Measurements from ENCODE around the gene ZNF84. TPM values are rescaled to one million over a fixed set of nuclear protein-coding genes. Genes with fewer than 3 reads are reported as not detected.

ZNF84 gene
- total RNA-seq, 1 experiment from 2014 or later, result 13.4 TPM

Small RNAs within 50 kb of the gene (small RNA-seq; reads per million reads assigned to genes)
- gene RNU4ATAC12P, result not detected

Other genes with a start within 250 kb of the ZNF84 start
- gene GOLGA3, start 208.6 kb upstream of the ZNF84 start, total RNA-seq (2014; rRNA removed; shearing (Covaris generic)), result 76.4 and 80.9 TPM in 2 replicates
- gene CHFR, start 149.9 kb upstream of the ZNF84 start, total RNA-seq (2014; rRNA removed; shearing (Covaris generic)), result 24.2 and 24.7 TPM in 2 replicates
- 4.4 and 5.5 TPM in 2 replicates for gene ZNF605, start 81.2 kb upstream of the ZNF84 start, total RNA-seq (2014; rRNA removed; shearing (Covaris generic))
- gene ZNF26, start 51.1 kb upstream of the ZNF84 start, total RNA-seq (2014; rRNA removed; shearing (Covaris generic)), result 11.7 and 12.8 TPM in 2 replicates
- gene ZNF140, start 43.4 kb downstream of the ZNF84 start, total RNA-seq (2014; rRNA removed; shearing (Covaris generic)), result 14.9 and 15.2 TPM in 2 replicates
- 0.30 and 0.37 TPM in 2 replicates for gene ZNF891, start 92.8 kb downstream of the ZNF84 start, total RNA-seq (2014; rRNA removed; shearing (Covaris generic))
- gene ZNF10, start 93.1 kb downstream of the ZNF84 start, total RNA-seq (2014; rRNA removed; shearing (Covaris generic)), result 0.50 and 0.59 TPM in 2 replicates
- 27.2 and 33.3 TPM in 2 replicates for gene ZNF268, start 144.0 kb downstream of the ZNF84 start, total RNA-seq (2014; rRNA removed; shearing (Covaris generic))
- not detected in 2 replicates for gene ANHX, start 198.4 kb downstream of the ZNF84 start, total RNA-seq (2014; rRNA removed; shearing (Covaris generic))

All from HT1080 (cell line).